NCI-H2081 treated with DMSO at 0.1 percent for 48 hours (cell line): ENCODE measurements around the gene MRLN.

Experiments used
- DNase-seq: peaks from one replicate; lab custom pipeline; 2025; lab: John Stamatoyannopoulos, UW

MRLN gene

GRCh38 chr10:59705931-59706330 lies 47.3 kb downstream of the MRLN start:
- DNase-seq: no peak

GRCh38 chr10:59704630-59705029 lies 48.6 kb downstream of the MRLN start:
- no peak for DNase-seq

GRCh38 chr10:59702347-59702746 lies 50.9 kb downstream of the MRLN start:
- no peak for DNase-seq

GRCh38 chr10:59700709-59701108 lies 52.5 kb downstream of the MRLN start:
- no peak for DNase-seq

- DNase-seq: no peak
Measured at GRCh38 chr10:59698326-59698725, 54.9 kb downstream of the MRLN start.

- no peak for DNase-seq
Measured at GRCh38 chr10:59695637-59696036, 57.6 kb downstream of the MRLN start.

- no peak for DNase-seq
Measured at GRCh38 chr10:59694936-59695335, 58.3 kb downstream of the MRLN start.

- no peak for DNase-seq
Measured at GRCh38 chr10:59692113-59692512, 61.1 kb downstream of the MRLN start.

GRCh38 chr10:59688921-59689351 lies 64.3 kb downstream of the MRLN start:
- no peak for DNase-seq

GRCh38 chr10:59687657-59688056 lies 65.6 kb downstream of the MRLN start:
- no peak for DNase-seq
